ENCODE data around the gene BSPRY. TPM values are rescaled to one million over a fixed set of nuclear protein-coding genes. Genes with fewer than 3 reads are reported as not detected.

The BSPRY gene
- total and polyA plus RNA-seq, 2 experiments from 2014 or later, result 4.8 to 6.6 TPM

DNA sequence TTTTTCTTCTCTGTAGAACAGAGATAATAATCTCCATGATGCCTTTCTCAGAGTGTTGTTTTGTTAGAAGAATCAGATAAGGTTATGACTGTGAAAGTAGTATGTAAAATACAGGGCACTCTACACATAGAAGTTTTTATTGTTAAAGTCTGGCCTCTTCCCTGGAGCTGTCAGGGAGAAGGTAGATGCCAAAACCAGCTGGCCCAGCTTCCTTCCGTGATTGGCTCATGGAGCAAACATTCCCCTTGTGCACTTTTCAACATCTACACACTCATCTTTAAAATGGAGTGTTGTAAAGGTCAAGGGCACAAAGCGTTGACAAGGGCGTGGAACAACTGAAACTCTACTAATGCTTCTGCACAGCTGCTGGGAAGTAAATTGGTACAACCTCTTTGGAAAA, 38.8 kb upstream of the BSPRY start (continued):
- TF ChIP-seq, protein P1, sequence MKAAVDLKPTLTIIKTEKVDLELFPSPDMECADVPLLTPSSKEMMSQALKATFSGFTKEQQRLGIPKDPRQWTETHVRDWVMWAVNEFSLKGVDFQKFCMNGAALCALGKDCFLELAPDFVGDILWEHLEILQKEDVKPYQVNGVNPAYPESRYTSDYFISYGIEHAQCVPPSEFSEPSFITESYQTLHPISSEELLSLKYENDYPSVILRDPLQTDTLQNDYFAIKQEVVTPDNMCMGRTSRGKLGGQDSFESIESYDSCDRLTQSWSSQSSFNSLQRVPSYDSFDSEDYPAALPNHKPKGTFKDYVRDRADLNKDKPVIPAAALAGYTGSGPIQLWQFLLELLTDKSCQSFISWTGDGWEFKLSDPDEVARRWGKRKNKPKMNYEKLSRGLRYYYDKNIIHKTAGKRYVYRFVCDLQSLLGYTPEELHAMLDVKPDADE (IDR thresholded peaks at IDR 0.05), result no peak
- TF ChIP-seq ZNF331 (CRISPR knock-in tag; IDR thresholded peaks at IDR 0.05; ENCODE audit: low read depth) (no peak), STAT1 (IDR thresholded peaks at IDR 0.05; ENCODE audit: unreplicated experiment) (no peak), EZH2phosphoT487 (IDR thresholded peaks at IDR 0.05; ENCODE audit: unreplicated experiment) (no peak), NANOG (IDR thresholded peaks at IDR 0.05; ENCODE audit: borderline replicate concordance) (no peak), POLR2AphosphoS5 (IDR thresholded peaks at IDR 0.05; ENCODE audit: low read depth) (no peak)
- TF ChIP-seq, protein P2, sequence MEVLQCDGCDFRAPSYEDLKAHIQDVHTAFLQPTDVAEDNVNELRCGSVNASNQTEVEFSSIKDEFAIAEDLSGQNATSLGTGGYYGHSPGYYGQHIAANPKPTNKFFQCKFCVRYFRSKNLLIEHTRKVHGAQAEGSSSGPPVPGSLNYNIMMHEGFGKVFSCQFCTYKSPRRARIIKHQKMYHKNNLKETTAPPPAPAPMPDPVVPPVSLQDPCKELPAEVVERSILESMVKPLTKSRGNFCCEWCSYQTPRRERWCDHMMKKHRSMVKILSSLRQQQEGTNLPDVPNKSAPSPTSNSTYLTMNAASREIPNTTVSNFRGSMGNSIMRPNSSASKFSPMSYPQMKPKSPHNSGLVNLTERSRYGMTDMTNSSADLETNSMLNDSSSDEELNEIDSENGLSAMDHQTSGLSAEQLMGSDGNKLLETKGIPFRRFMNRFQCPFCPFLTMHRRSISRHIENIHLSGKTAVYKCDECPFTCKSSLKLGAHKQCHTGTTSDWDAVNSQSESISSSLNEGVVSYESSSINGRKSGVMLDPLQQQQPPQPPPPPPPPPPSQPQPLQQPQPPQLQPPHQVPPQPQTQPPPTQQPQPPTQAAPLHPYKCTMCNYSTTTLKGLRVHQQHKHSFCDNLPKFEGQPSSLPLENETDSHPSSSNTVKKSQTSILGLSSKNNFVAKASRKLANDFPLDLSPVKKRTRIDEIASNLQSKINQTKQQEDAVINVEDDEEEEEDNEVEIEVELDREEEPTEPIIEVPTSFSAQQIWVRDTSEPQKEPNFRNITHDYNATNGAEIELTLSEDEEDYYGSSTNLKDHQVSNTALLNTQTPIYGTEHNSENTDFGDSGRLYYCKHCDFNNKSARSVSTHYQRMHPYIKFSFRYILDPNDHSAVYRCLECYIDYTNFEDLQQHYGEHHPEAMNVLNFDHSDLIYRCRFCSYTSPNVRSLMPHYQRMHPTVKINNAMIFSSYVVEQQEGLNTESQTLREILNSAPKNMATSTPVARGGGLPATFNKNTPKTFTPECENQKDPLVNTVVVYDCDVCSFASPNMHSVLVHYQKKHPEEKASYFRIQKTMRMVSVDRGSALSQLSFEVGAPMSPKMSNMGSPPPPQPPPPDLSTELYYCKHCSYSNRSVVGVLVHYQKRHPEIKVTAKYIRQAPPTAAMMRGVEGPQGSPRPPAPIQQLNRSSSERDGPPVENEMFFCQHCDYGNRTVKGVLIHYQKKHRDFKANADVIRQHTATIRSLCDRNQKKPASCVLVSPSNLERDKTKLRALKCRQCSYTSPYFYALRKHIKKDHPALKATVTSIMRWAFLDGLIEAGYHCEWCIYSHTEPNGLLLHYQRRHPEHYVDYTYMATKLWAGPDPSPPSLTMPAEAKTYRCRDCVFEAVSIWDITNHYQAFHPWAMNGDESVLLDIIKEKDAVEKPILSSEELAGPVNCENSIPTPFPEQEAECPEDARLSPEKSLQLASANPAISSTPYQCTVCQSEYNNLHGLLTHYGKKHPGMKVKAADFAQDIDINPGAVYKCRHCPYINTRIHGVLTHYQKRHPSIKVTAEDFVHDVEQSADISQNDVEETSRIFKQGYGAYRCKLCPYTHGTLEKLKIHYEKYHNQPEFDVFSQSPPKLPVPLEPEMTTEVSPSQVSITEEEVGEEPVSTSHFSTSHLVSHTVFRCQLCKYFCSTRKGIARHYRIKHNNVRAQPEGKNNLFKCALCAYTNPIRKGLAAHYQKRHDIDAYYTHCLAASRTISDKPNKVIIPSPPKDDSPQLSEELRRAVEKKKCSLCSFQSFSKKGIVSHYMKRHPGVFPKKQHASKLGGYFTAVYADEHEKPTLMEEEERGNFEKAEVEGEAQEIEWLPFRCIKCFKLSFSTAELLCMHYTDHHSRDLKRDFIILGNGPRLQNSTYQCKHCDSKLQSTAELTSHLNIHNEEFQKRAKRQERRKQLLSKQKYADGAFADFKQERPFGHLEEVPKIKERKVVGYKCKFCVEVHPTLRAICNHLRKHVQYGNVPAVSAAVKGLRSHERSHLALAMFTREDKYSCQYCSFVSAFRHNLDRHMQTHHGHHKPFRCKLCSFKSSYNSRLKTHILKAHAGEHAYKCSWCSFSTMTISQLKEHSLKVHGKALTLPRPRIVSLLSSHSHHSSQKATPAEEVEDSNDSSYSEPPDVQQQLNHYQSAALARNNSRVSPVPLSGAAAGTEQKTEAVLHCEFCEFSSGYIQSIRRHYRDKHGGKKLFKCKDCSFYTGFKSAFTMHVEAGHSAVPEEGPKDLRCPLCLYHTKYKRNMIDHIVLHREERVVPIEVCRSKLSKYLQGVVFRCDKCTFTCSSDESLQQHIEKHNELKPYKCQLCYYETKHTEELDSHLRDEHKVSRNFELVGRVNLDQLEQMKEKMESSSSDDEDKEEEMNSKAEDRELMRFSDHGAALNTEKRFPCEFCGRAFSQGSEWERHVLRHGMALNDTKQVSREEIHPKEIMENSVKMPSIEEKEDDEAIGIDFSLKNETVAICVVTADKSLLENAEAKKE (CRISPR knock-in tag; IDR thresholded peaks at IDR 0.05), result no peak

DNA sequence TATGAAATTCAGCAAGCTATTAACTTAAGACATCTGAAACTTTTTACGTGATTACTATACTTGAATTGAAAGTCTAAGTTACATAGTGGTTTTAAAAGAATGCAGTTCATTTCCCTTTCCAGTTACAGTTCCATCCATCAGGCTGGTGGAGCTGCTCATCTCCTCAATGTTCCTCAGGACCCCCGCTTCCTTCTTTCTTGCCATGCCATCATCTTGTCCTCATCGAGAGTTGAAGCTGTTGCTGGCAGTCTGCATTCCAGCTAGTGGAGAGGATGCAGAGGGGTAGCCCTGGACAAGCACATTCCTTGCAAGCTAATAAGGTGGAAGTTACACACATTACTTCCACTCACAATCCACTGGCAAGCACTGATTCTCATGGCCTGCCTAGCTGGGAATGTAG, 37.4 kb upstream of the BSPRY start:
- Mint-ChIP-seq H3K27me3 (ENCODE audit: insufficient read depth, low read depth, poor library complexity) (peaks cover 2% of the 10 kb centered on the region), H3K4me1 (no peaks in the 10 kb centered on the region), H3K4me3 (no peak overlapping the region), H3K9me3 (no peaks in the 10 kb centered on the region), H3K36me3 (ENCODE audit: low read depth) (no peaks in the 10 kb centered on the region), H3K27ac (no peak overlapping the region)
- TF ChIP-seq EZH2 (IDR thresholded peaks at IDR 0.05; ENCODE audit: low read depth, unreplicated experiment), result no peak
- TF ChIP-seq, protein P3, sequence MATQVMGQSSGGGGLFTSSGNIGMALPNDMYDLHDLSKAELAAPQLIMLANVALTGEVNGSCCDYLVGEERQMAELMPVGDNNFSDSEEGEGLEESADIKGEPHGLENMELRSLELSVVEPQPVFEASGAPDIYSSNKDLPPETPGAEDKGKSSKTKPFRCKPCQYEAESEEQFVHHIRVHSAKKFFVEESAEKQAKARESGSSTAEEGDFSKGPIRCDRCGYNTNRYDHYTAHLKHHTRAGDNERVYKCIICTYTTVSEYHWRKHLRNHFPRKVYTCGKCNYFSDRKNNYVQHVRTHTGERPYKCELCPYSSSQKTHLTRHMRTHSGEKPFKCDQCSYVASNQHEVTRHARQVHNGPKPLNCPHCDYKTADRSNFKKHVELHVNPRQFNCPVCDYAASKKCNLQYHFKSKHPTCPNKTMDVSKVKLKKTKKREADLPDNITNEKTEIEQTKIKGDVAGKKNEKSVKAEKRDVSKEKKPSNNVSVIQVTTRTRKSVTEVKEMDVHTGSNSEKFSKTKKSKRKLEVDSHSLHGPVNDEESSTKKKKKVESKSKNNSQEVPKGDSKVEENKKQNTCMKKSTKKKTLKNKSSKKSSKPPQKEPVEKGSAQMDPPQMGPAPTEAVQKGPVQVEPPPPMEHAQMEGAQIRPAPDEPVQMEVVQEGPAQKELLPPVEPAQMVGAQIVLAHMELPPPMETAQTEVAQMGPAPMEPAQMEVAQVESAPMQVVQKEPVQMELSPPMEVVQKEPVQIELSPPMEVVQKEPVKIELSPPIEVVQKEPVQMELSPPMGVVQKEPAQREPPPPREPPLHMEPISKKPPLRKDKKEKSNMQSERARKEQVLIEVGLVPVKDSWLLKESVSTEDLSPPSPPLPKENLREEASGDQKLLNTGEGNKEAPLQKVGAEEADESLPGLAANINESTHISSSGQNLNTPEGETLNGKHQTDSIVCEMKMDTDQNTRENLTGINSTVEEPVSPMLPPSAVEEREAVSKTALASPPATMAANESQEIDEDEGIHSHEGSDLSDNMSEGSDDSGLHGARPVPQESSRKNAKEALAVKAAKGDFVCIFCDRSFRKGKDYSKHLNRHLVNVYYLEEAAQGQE (IDR thresholded peaks at IDR 0.05; ENCODE audit: unreplicated experiment), result no peak
- TF ChIP-seq, protein P1 (IDR thresholded peaks at IDR 0.05), result no peak
- TF ChIP-seq CREB1 (CRISPR knock-in tag; IDR thresholded peaks at IDR 0.05; ENCODE audit: low read depth), result no peak
- TF ChIP-seq STAT1 (IDR thresholded peaks at IDR 0.05; ENCODE audit: unreplicated experiment), result no peak
- no peak overlapping the region for H3K4me3 ChIP-seq
- no peaks in the 10 kb centered on the region for H3K4me1 ChIP-seq (ENCODE audit: insufficient read depth)
- H3K4me2 ChIP-seq, result no peak overlapping the region
- H4K20me1 ChIP-seq (replicated peaks; ENCODE audit: insufficient read depth), result peaks cover 4% of the 10 kb centered on the region; the same call in 1 of the 2 replicates
- no peaks in the 10 kb centered on the region for H3K36me3 ChIP-seq (ENCODE audit: insufficient read depth)
- no peak overlapping the region for H2AFZ ChIP-seq
- no peak overlapping the region for H3K27ac ChIP-seq (ENCODE audit: low read depth)
- no peaks in the 10 kb centered on the region for H3K9me2 ChIP-seq (ENCODE audit: insufficient read depth)
- no peaks in the 10 kb centered on the region for H3F3A ChIP-seq (replicated peaks; ENCODE audit: low read depth)
- no peaks in the 10 kb centered on the region for H3K79me2 ChIP-seq (replicated peaks; ENCODE audit: insufficient read depth)
- DNase-seq (ENCODE audit: low spot score) (no peak), ATAC-seq (no peak)
- H3K27me3 ChIP-seq (ENCODE audit: insufficient read depth), result no peaks in the 10 kb centered on the region
